HFFc6 (cell line): ENCODE results near the gene JARID2. TPM values are rescaled to one million over a fixed set of nuclear protein-coding genes. Genes with fewer than 3 reads are reported as not detected.
"Not testable (repeated sequence)": the region's sequence is repeated elsewhere in the genome, so short reads cannot be mapped to it uniquely, and the experiment has no call there.

ENCODE experiments used
- DNase-seq: peaks from one replicate; pipeline ENCODE4 v3.0.0-alpha.2; 2018
- H3K27ac Mint-ChIP-seq: 2 replicates; pipeline ENCODE4 v1.8.0; 2020; ENCODE audit warnings: mild to moderate bottlenecking, mixed read lengths
- H3K27me3 Mint-ChIP-seq: 2 replicates; pipeline ENCODE4 v1.8.0; 2021; ENCODE audit warnings: mild to moderate bottlenecking, moderate library complexity, mixed read lengths; ENCODE audit not compliant: insufficient read depth
- H3K36me3 Mint-ChIP-seq: 2 replicates; pipeline ENCODE4 v1.8.0; 2021; ENCODE audit warnings: low read depth, mixed read lengths
- H3K4me1 Mint-ChIP-seq: 2 replicates; pipeline ENCODE4 v1.8.0; 2020; ENCODE audit warnings: low read depth, mixed read lengths
- H3K4me3 Mint-ChIP-seq: 2 replicates; pipeline ENCODE4 v1.8.0; 2020; ENCODE audit warnings: mild to moderate bottlenecking, moderate library complexity, mixed read lengths
- H3K9me3 Mint-ChIP-seq: 2 replicates; pipeline ENCODE4 v1.8.0; 2020; ENCODE audit warnings: mild to moderate bottlenecking, mixed read lengths
- CTCF ChIP-seq: fragments of 200-600 bp; sonication (generic); IDR thresholded peaks from 2 replicates; pipeline ENCODE4 v1.5.0; 2021; ENCODE audit warnings: antibody characterized with exemption, mild to moderate bottlenecking
- total RNA-seq, 6 experiments: library from RNA; stranded (reverse); fragmentation: NEBNext Ultra II Directional; extraction: Animal tissue kit (Norgen Biotek cat#: 25700); gene quantifications; 2 replicates in 1 of 6; 3 replicates in 5 of 6; pipeline ENCODE4 v1.2.3, GENCODE V29; 2021

The JARID2 gene
- total RNA-seq, 6 experiments from 2014 or later: 8.3 to 10.1 (median 9.5) TPM

- Mint-ChIP-seq H3K4me1 (peaks cover 58% of the 10 kb centered on the region), H3K4me3 (no peak overlapping the region), H3K27me3 (no peaks in the 10 kb centered on the region; the same call in 1 of the 2 replicates), H3K9me3 (no peaks in the 10 kb centered on the region), H3K27ac (peak overlapping the region; percentile 76), H3K36me3 (no peaks in the 10 kb centered on the region; the same call in 1 of the 2 replicates)
- TF ChIP-seq CTCF: no peak
- DNase-seq: peak; percentile 61
These were observed 74.8 kb downstream of the JARID2 start for GRCh38 chr6:15320693-15321092.

GRCh38 chr6:15322184-15322583 lies 76.3 kb downstream of the JARID2 start:
- Mint-ChIP-seq H3K9me3 (no peaks in the 10 kb centered on the region), H3K27me3 (no peaks in the 10 kb centered on the region), H3K4me1 (peaks cover 65% of the 10 kb centered on the region), H3K27ac (peak overlapping the region; percentile 3; the same call in 1 of the 2 replicates), H3K36me3 (no peaks in the 10 kb centered on the region; the same call in 1 of the 2 replicates), H3K4me3 (no peak overlapping the region)
- TF ChIP-seq CTCF: no peak
- DNase-seq: no peak

- no peaks in the 10 kb centered on the region for H3K9me3 Mint-ChIP-seq
- no peak overlapping the region for H3K4me3 Mint-ChIP-seq
- no peak for TF ChIP-seq CTCF
- peak overlapping the region; percentile 3; the same call in 1 of the 2 replicates for H3K27ac Mint-ChIP-seq
- no peaks in the 10 kb centered on the region; the same call in 1 of the 2 replicates for H3K36me3 Mint-ChIP-seq
- H3K4me1 Mint-ChIP-seq: peaks cover 70% of the 10 kb centered on the region
- H3K27me3 Mint-ChIP-seq: no peaks in the 10 kb centered on the region
- no peak for DNase-seq
These were observed 77.1 kb downstream of the JARID2 start for GRCh38 chr6:15322781-15323536.

GRCh38 chr6:15323611-15324010 lies 77.7 kb downstream of the JARID2 start:
- not testable (repeated sequence) for H3K27me3 Mint-ChIP-seq, H3K4me3 Mint-ChIP-seq, H3K9me3 Mint-ChIP-seq, H3K36me3 Mint-ChIP-seq, DNase-seq, H3K27ac Mint-ChIP-seq
- H3K4me1 Mint-ChIP-seq: peaks cover 70% of the 10 kb centered on the region

- no peak for DNase-seq
- H3K9me3 Mint-ChIP-seq: no peaks in the 10 kb centered on the region
- H3K36me3 Mint-ChIP-seq: no peaks in the 10 kb centered on the region; the same call in 1 of the 2 replicates
- no peak overlapping the region for H3K27ac Mint-ChIP-seq
- H3K4me3 Mint-ChIP-seq: no peak overlapping the region
- no peaks in the 10 kb centered on the region for H3K27me3 Mint-ChIP-seq
- TF ChIP-seq CTCF: no peak
- H3K4me1 Mint-ChIP-seq: peaks cover 70% of the 10 kb centered on the region
These were observed 78.6 kb downstream of the JARID2 start for GRCh38 chr6:15324427-15324985.

- no peak overlapping the region for H3K27ac Mint-ChIP-seq
- no peaks in the 10 kb centered on the region for H3K9me3 Mint-ChIP-seq
These were observed 79.7 kb downstream of the JARID2 start for GRCh38 chr6:15325540-15325955.

More at GRCh38 chr6:15325540-15325955, 79.7 kb downstream of the JARID2 start:
- no peak for TF ChIP-seq CTCF
- Mint-ChIP-seq H3K27me3 (no peaks in the 10 kb centered on the region), H3K36me3 (no peaks in the 10 kb centered on the region), H3K4me1 (peaks cover 72% of the 10 kb centered on the region), H3K4me3 (no peak overlapping the region)
- DNase-seq: no peak
